Measurements from ENCODE around the gene TTYH1.

GRCh38 chr19:54412877-54413276 lies 2.4 kb upstream of the TTYH1 start:
- TF ChIP-seq CTCF (IDR thresholded peaks at IDR 0.05) = no peak
- TF ChIP-seq POLR2A (IDR thresholded peaks at IDR 0.05) = no peak
